Activated naive CD4-positive, alpha-beta T cell treated with anti-CD3 and anti-CD28 coated beads for 36 hours (primary cell): Measurements from ENCODE around the gene KRTAP12-1. TPM values are rescaled to one million over a fixed set of nuclear protein-coding genes. Genes with fewer than 3 reads are reported as not detected.

Source experiments
- CTCF ChIA-PET: fragments of 350-600 bp; sonication (Branson Sonifier 250); formaldehyde crosslinking; loops from one replicate; lab custom pipeline; 2021; ENCODE audit warnings: antibody characterized with exemption; lab: Charles Lee
- DNase-seq: peaks from one replicate; pipeline ENCODE4 v3.0.0-alpha.2; 2020
- H3K27ac Mint-ChIP-seq: one replicate; pipeline ENCODE4 v1.8.0; 2021; ENCODE audit warnings: mild to moderate bottlenecking, mixed read lengths
- H3K27me3 Mint-ChIP-seq: one replicate; pipeline ENCODE4 v1.8.0; 2021; ENCODE audit warnings: low read depth, mixed read lengths
- H3K36me3 Mint-ChIP-seq: one replicate; pipeline ENCODE4 v1.8.0; 2021; ENCODE audit warnings: low read depth, mixed read lengths
- H3K4me1 Mint-ChIP-seq: one replicate; pipeline ENCODE4 v1.8.0; 2021; ENCODE audit warnings: low read depth, mixed read lengths
- H3K4me3 Mint-ChIP-seq: one replicate; pipeline ENCODE4 v1.8.0; 2021; ENCODE audit warnings: mild to moderate bottlenecking, moderate library complexity, mixed read lengths
- H3K9me3 Mint-ChIP-seq: one replicate; pipeline ENCODE4 v1.8.0; 2021; ENCODE audit warnings: mixed read lengths
- intact Hi-C: fragments of 100-400 bp; cut with micrococcal nuclease; formaldehyde crosslinking; loops from one replicate; pipeline ENCODE4 v1.15.1; 2023
- total RNA-seq, 2 experiments: library from RNA; stranded (reverse); gene quantifications; one replicate each; pipeline ENCODE4 v1.2.3, GENCODE V29; 2021

Gene KRTAP12-1
- total RNA-seq, 2 experiments from 2014 or later = not detected

GRCh38 chr21:44722731-44723130 lies 40.8 kb upstream of the KRTAP12-1 start:
- no peak overlapping the region for H3K4me3 Mint-ChIP-seq
- DNase-seq = no peak
- no peak overlapping the region for H3K27ac Mint-ChIP-seq
- intact Hi-C loops = no loop called here
- peaks cover 24% of the 10 kb centered on the region for H3K27me3 Mint-ChIP-seq
- no peaks in the 10 kb centered on the region for H3K9me3 Mint-ChIP-seq
- CTCF ChIA-PET = interaction anchor here (0.9 kb wide), 1 partner anchor 212 kb away, joined by 3 read pairs; no protein-coding TSS in a partner anchor
- no peaks in the 10 kb centered on the region for H3K36me3 Mint-ChIP-seq
- peaks cover 9% of the 10 kb centered on the region for H3K4me1 Mint-ChIP-seq

- DNase-seq = no peak
- H3K27me3 Mint-ChIP-seq = peaks cover 14% of the 10 kb centered on the region
- peaks cover 9% of the 10 kb centered on the region for H3K4me1 Mint-ChIP-seq
- no peaks in the 10 kb centered on the region for H3K36me3 Mint-ChIP-seq
- H3K9me3 Mint-ChIP-seq = no peaks in the 10 kb centered on the region
- no peak overlapping the region for H3K27ac Mint-ChIP-seq
- CTCF ChIA-PET = interaction anchor here (0.6 kb wide), 1 partner anchor 46 kb away, joined by 3 read pairs; no protein-coding TSS in a partner anchor
- intact Hi-C loops = no loop called here
- no peak overlapping the region for H3K4me3 Mint-ChIP-seq
Measured at GRCh38 chr21:44720170-44720569, 38.2 kb upstream of the KRTAP12-1 start.

- CTCF ChIA-PET = interaction anchor here (1.4 kb wide), 1 partner anchor 24 kb away, joined by 6 read pairs; no protein-coding TSS in a partner anchor
- no peaks in the 10 kb centered on the region for H3K9me3 Mint-ChIP-seq
- intact Hi-C loops = no loop called here
Measured at GRCh38 chr21:44718571-44718970, 36.6 kb upstream of the KRTAP12-1 start.

GRCh38 chr21:44718093-44718492 lies 36.1 kb upstream of the KRTAP12-1 start:
- Mint-ChIP-seq H3K4me3 (no peak overlapping the region), H3K27me3 (peaks cover 22% of the 10 kb centered on the region), H3K9me3 (no peaks in the 10 kb centered on the region), H3K36me3 (no peaks in the 10 kb centered on the region), H3K27ac (no peak overlapping the region), H3K4me1 (peaks cover 3% of the 10 kb centered on the region)
- CTCF ChIA-PET = no interaction called here
- intact Hi-C loops = no loop called here
- DNase-seq = no peak

More at GRCh38 chr21:44718571-44718970, 36.6 kb upstream of the KRTAP12-1 start:
- Mint-ChIP-seq H3K4me3 (no peak overlapping the region), H3K36me3 (no peaks in the 10 kb centered on the region), H3K27ac (no peak overlapping the region), H3K27me3 (peaks cover 21% of the 10 kb centered on the region), H3K4me1 (peaks cover 5% of the 10 kb centered on the region)
- no peak for DNase-seq

GRCh38 chr21:44716984-44717383 lies 35.0 kb upstream of the KRTAP12-1 start:
- H3K27me3 Mint-ChIP-seq = peaks cover 23% of the 10 kb centered on the region
- H3K36me3 Mint-ChIP-seq = no peaks in the 10 kb centered on the region
- H3K4me1 Mint-ChIP-seq = no peaks in the 10 kb centered on the region
- H3K4me3 Mint-ChIP-seq = no peak overlapping the region
- CTCF ChIA-PET = no interaction called here
- no peak for DNase-seq
- no peaks in the 10 kb centered on the region for H3K9me3 Mint-ChIP-seq
- intact Hi-C loops = no loop called here
- no peak overlapping the region for H3K27ac Mint-ChIP-seq

- Mint-ChIP-seq H3K9me3 (no peaks in the 10 kb centered on the region), H3K27ac (no peak overlapping the region), H3K4me1 (peaks cover 12% of the 10 kb centered on the region), H3K27me3 (peaks cover 39% of the 10 kb centered on the region), H3K36me3 (no peaks in the 10 kb centered on the region), H3K4me3 (no peak overlapping the region)
- intact Hi-C loops = no loop called here
- DNase-seq = no peak
- CTCF ChIA-PET = interaction anchor here (0.9 kb wide), 1 partner anchor 27 kb away, joined by 3 read pairs; no protein-coding TSS in a partner anchor
Measured at GRCh38 chr21:44714905-44715304, 32.9 kb upstream of the KRTAP12-1 start.

- DNase-seq = no peak
- Mint-ChIP-seq H3K9me3 (no peaks in the 10 kb centered on the region), H3K36me3 (no peaks in the 10 kb centered on the region), H3K4me1 (peaks cover 22% of the 10 kb centered on the region), H3K27me3 (peaks cover 48% of the 10 kb centered on the region), H3K4me3 (no peak overlapping the region), H3K27ac (no peak overlapping the region)
- intact Hi-C loops = no loop called here
- CTCF ChIA-PET = interaction anchor here (1.1 kb wide), 1 partner anchor 166 kb away, joined by 3 read pairs; no protein-coding TSS in a partner anchor
Measured at GRCh38 chr21:44713846-44714245, 31.9 kb upstream of the KRTAP12-1 start.

- CTCF ChIA-PET = interaction anchor here (1.1 kb wide), 1 partner anchor 166 kb away, joined by 3 read pairs; no protein-coding TSS in a partner anchor
- intact Hi-C loops = no loop called here
- no peak for DNase-seq
- no peak overlapping the region for H3K4me3 Mint-ChIP-seq
- no peak overlapping the region for H3K27ac Mint-ChIP-seq
- peaks cover 28% of the 10 kb centered on the region for H3K4me1 Mint-ChIP-seq
- H3K36me3 Mint-ChIP-seq = no peaks in the 10 kb centered on the region
- peaks cover 55% of the 10 kb centered on the region for H3K27me3 Mint-ChIP-seq
- no peaks in the 10 kb centered on the region for H3K9me3 Mint-ChIP-seq
Measured at GRCh38 chr21:44713130-44713529, 31.2 kb upstream of the KRTAP12-1 start.

- CTCF ChIA-PET = interaction anchor here (1.1 kb wide), 1 partner anchor 165 kb away, joined by 3 read pairs; no protein-coding TSS in a partner anchor
- H3K9me3 Mint-ChIP-seq = no peaks in the 10 kb centered on the region
- intact Hi-C loops = no loop called here
Measured at GRCh38 chr21:44712203-44713028, 30.5 kb upstream of the KRTAP12-1 start.

GRCh38 chr21:44711327-44712202 lies 29.6 kb upstream of the KRTAP12-1 start, which contains the start of gene TSPEAR:
Gene TSPEAR, minus strand, starts transcription at chr21:44711572. Its CDS starts 58 bp downstream, at chr21:44711514.
- no peak within 1 kb of the TSS for H3K4me3 Mint-ChIP-seq
- CTCF ChIA-PET = no interaction called here
- intact Hi-C loops = no loop called here

More at GRCh38 chr21:44712203-44713028, 30.5 kb upstream of the KRTAP12-1 start:
- Mint-ChIP-seq H3K4me3 (no peak overlapping the region), H3K36me3 (no peaks in the 10 kb centered on the region), H3K27me3 (peaks cover 62% of the 10 kb centered on the region), H3K27ac (no peak overlapping the region), H3K4me1 (peaks cover 30% of the 10 kb centered on the region)
- DNase-seq = no peak

GRCh38 chr21:44710756-44711326 lies 28.9 kb upstream of the KRTAP12-1 start:
- intact Hi-C loops = no loop called here
- peaks cover 3% of the 10 kb centered on the region for H3K9me3 Mint-ChIP-seq
- H3K4me1 Mint-ChIP-seq = peaks cover 34% of the 10 kb centered on the region
- peaks cover 6% of the 10 kb centered on the region for H3K36me3 Mint-ChIP-seq
- CTCF ChIA-PET = interaction anchor here (0.9 kb wide), 1 partner anchor 31 kb away, joined by 3 read pairs; no protein-coding TSS in a partner anchor
- peaks cover 77% of the 10 kb centered on the region for H3K27me3 Mint-ChIP-seq
- DNase-seq = no peak
- no peak overlapping the region for H3K27ac Mint-ChIP-seq
- no peak overlapping the region for H3K4me3 Mint-ChIP-seq

More at GRCh38 chr21:44711327-44712202, 29.6 kb upstream of the KRTAP12-1 start, which contains the start of gene TSPEAR:
- Mint-ChIP-seq H3K27me3 (peaks cover 70% of the 10 kb centered on the region), H3K4me1 (peaks cover 30% of the 10 kb centered on the region), H3K36me3 (no peaks in the 10 kb centered on the region), H3K9me3 (no peaks in the 10 kb centered on the region), H3K27ac (no peak within 1 kb of the TSS)
- DNase-seq = no peak
